Thoracic aorta (tissue), 2 donors: Measurements from ENCODE around the gene CHL1. TPM values are rescaled to one million over a fixed set of nuclear protein-coding genes. Genes with fewer than 3 reads are reported as not detected.

Source experiments
- ATAC-seq: fragments of 150-250 bp; one replicate; pipeline ENCODE4 v1.8.0; 2017; ENCODE audit warnings: low read depth; ENCODE audit not compliant: insufficient number of reproducible peaks, low FRiP score
- DNase-seq: peaks from one replicate; pipeline ENCODE4 v3.0.0-alpha.2; 2020; ENCODE audit warnings: low spot score
- H3K27ac ChIP-seq, 2 donors: fragments of 200-600 bp; sonication (generic); 1 replicate in 1 of 2; 2 replicates in 1 of 2; pipeline ENCODE4 v1.5.1; 2016; ENCODE audit warnings: mild to moderate bottlenecking in 2 of 2, moderate library complexity in 2 of 2
- H3K27me3 ChIP-seq: fragments of 200-600 bp; sonication (generic); replicated peaks from 2 replicates; pipeline ENCODE4 v1.6.0; 2016; ENCODE audit warnings: mild to moderate bottlenecking; ENCODE audit not compliant: insufficient read depth
- H3K36me3 ChIP-seq: fragments of 200-600 bp; sonication (generic); one replicate; pipeline ENCODE4 v1.5.1; 2016
- H3K4me1 ChIP-seq, 2 donors: fragments of 200-600 bp; sonication (generic); 1 replicate in 1 of 2; 2 replicates in 1 of 2; pipeline versions ENCODE4 v1.5.1 to v1.6.0; 2016; ENCODE audit warnings: low read depth in 2 of 2, mild to moderate bottlenecking in 1 of 2; ENCODE audit not compliant: control insufficient read depth in 1 of 2
- H3K4me3 ChIP-seq: fragments of 200-600 bp; sonication (generic); 2 replicates; pipeline ENCODE4 v1.5.1; 2016; ENCODE audit warnings: mild to moderate bottlenecking
- H3K9me3 ChIP-seq: fragments of 200-600 bp; sonication (generic); 2 replicates; pipeline ENCODE4 v1.5.1; 2016
- CTCF ChIP-seq: fragments of 200-600 bp; sonication (generic); IDR thresholded peaks from one replicate; pipeline ENCODE4 v1.5.1; 2019; ENCODE audit warnings: antibody characterized with exemption
- total RNA-seq, 2 donors: library from RNA; depleted of rRNA; stranded (reverse); fragments of >200 nt; gene quantifications; one replicate each; pipeline versions ENCODE4 v1.1.0 to v1.2.3, GENCODE V29; 2016

Gene CHL1
- total RNA-seq, 2 donors from 2014 or later = 2.0 to 7.5 TPM

GRCh38 chr3:295166-295565 lies 98.6 kb downstream of the CHL1 start:
- no peaks in the 10 kb centered on the region for H3K9me3 ChIP-seq
- ATAC-seq = no peak
- H3K27me3 ChIP-seq = no peaks in the 10 kb centered on the region
- H3K27ac ChIP-seq = no peak overlapping the region
- no peaks in the 10 kb centered on the region for H3K36me3 ChIP-seq
- H3K4me1 ChIP-seq = no peaks in the 10 kb centered on the region
- no peak for DNase-seq
- H3K4me3 ChIP-seq = no peak overlapping the region
- no peak for TF ChIP-seq CTCF

GRCh38 chr3:297585-297984 lies 101.0 kb downstream of the CHL1 start:
- TF ChIP-seq CTCF = no peak
- ATAC-seq = no peak
- DNase-seq = no peak

GRCh38 chr3:299590-300301 lies 103.2 kb downstream of the CHL1 start:
- ATAC-seq = no peak
- no peak for TF ChIP-seq CTCF
- Histone ChIP-seq H3K4me3 (no peak overlapping the region), H3K4me1 (no peaks in the 10 kb centered on the region), H3K36me3 (no peaks in the 10 kb centered on the region), H3K27me3 (no peaks in the 10 kb centered on the region), H3K27ac (no peak overlapping the region), H3K9me3 (no peaks in the 10 kb centered on the region)
- no peak for DNase-seq

More at GRCh38 chr3:297585-297984, 101.0 kb downstream of the CHL1 start:
- Histone ChIP-seq H3K27ac (no peak overlapping the region), H3K27me3 (no peaks in the 10 kb centered on the region), H3K4me3 (no peak overlapping the region), H3K4me1 (no peaks in the 10 kb centered on the region), H3K36me3 (no peaks in the 10 kb centered on the region), H3K9me3 (no peaks in the 10 kb centered on the region)

- no peaks in the 10 kb centered on the region for H3K9me3 ChIP-seq
- H3K27me3 ChIP-seq = no peaks in the 10 kb centered on the region
- H3K36me3 ChIP-seq = no peaks in the 10 kb centered on the region
Observed at GRCh38 chr3:307182-307581, 110.6 kb downstream of the CHL1 start.

More at GRCh38 chr3:307182-307581, 110.6 kb downstream of the CHL1 start:
- Histone ChIP-seq H3K4me1 (no peaks in the 10 kb centered on the region), H3K27ac (no peak overlapping the region), H3K4me3 (no peak overlapping the region)
- ATAC-seq = no peak
- no peak for TF ChIP-seq CTCF
- DNase-seq = no peak
